ENCODE measurements around the gene TCTN3. TPM values are rescaled to one million over a fixed set of nuclear protein-coding genes. Genes with fewer than 3 reads are reported as not detected.

The TCTN3 gene
- total and polyA plus RNA-seq, 2 donors (not counting 3 experiments of a cell fraction or from before 2014, with no cell fraction given), result 40.4 to 52.6 TPM

DNA sequence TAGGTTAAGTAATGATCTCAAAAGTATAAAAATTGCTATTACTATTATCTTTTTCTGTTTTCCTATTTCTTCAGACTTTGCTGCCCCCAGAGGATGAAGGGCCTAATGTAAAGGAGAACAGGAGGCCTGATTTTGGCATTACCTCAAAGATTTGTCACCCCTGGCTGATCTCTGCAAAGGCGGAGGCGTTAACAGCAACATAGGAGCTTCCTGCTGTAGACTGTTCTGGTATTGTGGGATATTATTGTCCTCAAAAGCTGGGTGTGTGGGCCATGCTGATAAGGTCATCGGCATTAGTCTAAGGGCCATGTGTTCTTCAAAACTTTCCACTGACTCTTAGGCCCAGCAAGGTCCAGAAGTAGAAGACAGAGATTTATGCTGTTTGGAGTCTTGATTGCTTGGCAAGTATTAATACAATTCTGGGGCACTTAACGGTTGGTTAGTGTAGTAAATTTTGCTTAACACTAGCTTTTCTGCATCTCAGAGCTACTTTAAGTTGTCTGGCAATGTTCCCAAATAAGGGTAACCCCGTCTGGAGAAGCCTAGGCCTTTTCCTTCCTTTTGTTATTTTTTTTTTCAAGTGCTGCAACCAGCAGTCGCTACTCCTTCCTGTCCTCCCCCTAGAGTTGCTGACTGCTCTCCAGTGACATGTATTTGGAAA is 48.2 kb upstream of the TCTN3 start:
- DNase-seq (ENCODE audit: low read depth, low spot score) (peak; percentile 98), FAIRE-seq (peak; percentile 90)
- peak overlapping the region in 1 of 3 experiments; percentile 1 for H3K4me3 ChIP-seq (replicated peaks in 1 of 3; ENCODE audit: insufficient read depth in 1 of 3, low read depth in 1 of 3, low read length in 3 of 3)
- H3K36me3 ChIP-seq (ENCODE audit: control insufficient read depth in 2 of 2, extremely low read depth in 1 of 2, insufficient read depth in 2 of 2, low read length in 2 of 2), result no peaks in the 10 kb centered on the region
- no peaks in the 10 kb centered on the region for H3K27me3 ChIP-seq (ENCODE audit: control insufficient read depth in 2 of 2, insufficient read depth in 2 of 2, low read length in 2 of 2)
- no peaks in the 10 kb centered on the region for H4K20me1 ChIP-seq (replicated peaks; ENCODE audit: control insufficient read depth, extremely low read depth, insufficient read depth, low read length)
- peaks cover 26% of the 10 kb centered on the region for H3K4me1 ChIP-seq (ENCODE audit: control insufficient read depth, extremely low read depth, insufficient read depth, low read length)
- H3K79me2 ChIP-seq (ENCODE audit: control insufficient read depth, insufficient read depth, low read length), result no peaks in the 10 kb centered on the region
- no TSS peak for BruUV-seq (replicated peaks)
- H3K9me1 ChIP-seq (replicated peaks; ENCODE audit: control insufficient read depth, extremely low read depth, insufficient read depth, low read length), result no peaks in the 10 kb centered on the region
- ChIA-PET CTCF (interaction anchor here (0.6 to 3.9 kb wide), 16 partner anchors 12 to 275 kb away, joined by 3 to 79 read pairs (median 4); partner anchors contain the start of genes ENTPD1 and TCTN3), POLR2A (interaction anchor here (1.8 kb wide), 1 partner anchor 48 kb away, joined by 8 read pairs; the partner anchor contains the start of gene TCTN3)
- TF ChIP-seq, protein P1, sequence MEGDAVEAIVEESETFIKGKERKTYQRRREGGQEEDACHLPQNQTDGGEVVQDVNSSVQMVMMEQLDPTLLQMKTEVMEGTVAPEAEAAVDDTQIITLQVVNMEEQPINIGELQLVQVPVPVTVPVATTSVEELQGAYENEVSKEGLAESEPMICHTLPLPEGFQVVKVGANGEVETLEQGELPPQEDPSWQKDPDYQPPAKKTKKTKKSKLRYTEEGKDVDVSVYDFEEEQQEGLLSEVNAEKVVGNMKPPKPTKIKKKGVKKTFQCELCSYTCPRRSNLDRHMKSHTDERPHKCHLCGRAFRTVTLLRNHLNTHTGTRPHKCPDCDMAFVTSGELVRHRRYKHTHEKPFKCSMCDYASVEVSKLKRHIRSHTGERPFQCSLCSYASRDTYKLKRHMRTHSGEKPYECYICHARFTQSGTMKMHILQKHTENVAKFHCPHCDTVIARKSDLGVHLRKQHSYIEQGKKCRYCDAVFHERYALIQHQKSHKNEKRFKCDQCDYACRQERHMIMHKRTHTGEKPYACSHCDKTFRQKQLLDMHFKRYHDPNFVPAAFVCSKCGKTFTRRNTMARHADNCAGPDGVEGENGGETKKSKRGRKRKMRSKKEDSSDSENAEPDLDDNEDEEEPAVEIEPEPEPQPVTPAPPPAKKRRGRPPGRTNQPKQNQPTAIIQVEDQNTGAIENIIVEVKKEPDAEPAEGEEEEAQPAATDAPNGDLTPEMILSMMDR (IDR thresholded peaks at IDR 0.05; ENCODE audit: extremely low read depth in 1 of 2, insufficient read depth in 1 of 2, low read depth in 1 of 2, low read length in 2 of 2), result peak; percentile 41 to 58
- TF ChIP-seq MYC (IDR thresholded peaks at IDR 0.05; ENCODE audit: low read depth, low read length) (no peak), POLR2A (IDR thresholded peaks at IDR 0.05; ENCODE audit: low read depth, low read length) (no peak), EZH2 (IDR thresholded peaks at IDR 0.05; ENCODE audit: borderline replicate concordance, low read depth, low read length, severe bottlenecking) (no peak), GATA2 (IDR thresholded peaks at IDR 0.05; ENCODE audit: insufficient read depth, insufficient read length, low read depth, low read length) (peak; percentile 78), POLR2AphosphoS5 (IDR thresholded peaks at IDR 0.05; ENCODE audit: insufficient read depth, low read depth, low read length) (peak; percentile 68), JUN (IDR thresholded peaks at IDR 0.05; ENCODE audit: borderline replicate concordance, insufficient read depth, insufficient read length, low read depth) (peak; percentile 17), FOS (IDR thresholded peaks at IDR 0.05; ENCODE audit: borderline replicate concordance, insufficient read depth, low read length) (no peak)
- TF ChIP-seq, protein P2, sequence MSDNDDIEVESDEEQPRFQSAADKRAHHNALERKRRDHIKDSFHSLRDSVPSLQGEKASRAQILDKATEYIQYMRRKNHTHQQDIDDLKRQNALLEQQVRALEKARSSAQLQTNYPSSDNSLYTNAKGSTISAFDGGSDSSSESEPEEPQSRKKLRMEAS (IDR thresholded peaks at IDR 0.05; ENCODE audit: insufficient read depth, insufficient read length), result peak; percentile 27
- peak overlapping the region; percentile 52 for H2AFZ ChIP-seq (ENCODE audit: low read depth, low read length)
- H3K9ac ChIP-seq (replicated peaks; ENCODE audit: extremely low read depth, insufficient read depth, low read length), result peak overlapping the region; percentile 57
- H3K27ac ChIP-seq (ENCODE audit: insufficient read depth, low read depth, low read length), result peak overlapping the region; percentile 75
- dilution Hi-C loops (cut with MboI; ENCODE audit: extremely low pct_ligation_motif_present, low sequenced_read_pairs), result no loop called here
- intact Hi-C loops (cut with micrococcal nuclease), result loop anchor here (1.0 to 5.0 kb wide), 9 partner anchors 13 to 165 kb away; partner anchors contain the start of genes CC2D2B and ENTPD1
- no peaks in the 10 kb centered on the region for H3K9me3 ChIP-seq (replicated peaks; ENCODE audit: control insufficient read depth, insufficient read depth, low read length)
- peak overlapping the region; percentile 64 for H3K4me2 ChIP-seq (ENCODE audit: insufficient read depth, low read length)
